ENCODE data around the gene PRKCH.
A peak's percentile ranks its signal among the peaks of the same experiment; 100 is the strongest.

PRKCH gene

DNA sequence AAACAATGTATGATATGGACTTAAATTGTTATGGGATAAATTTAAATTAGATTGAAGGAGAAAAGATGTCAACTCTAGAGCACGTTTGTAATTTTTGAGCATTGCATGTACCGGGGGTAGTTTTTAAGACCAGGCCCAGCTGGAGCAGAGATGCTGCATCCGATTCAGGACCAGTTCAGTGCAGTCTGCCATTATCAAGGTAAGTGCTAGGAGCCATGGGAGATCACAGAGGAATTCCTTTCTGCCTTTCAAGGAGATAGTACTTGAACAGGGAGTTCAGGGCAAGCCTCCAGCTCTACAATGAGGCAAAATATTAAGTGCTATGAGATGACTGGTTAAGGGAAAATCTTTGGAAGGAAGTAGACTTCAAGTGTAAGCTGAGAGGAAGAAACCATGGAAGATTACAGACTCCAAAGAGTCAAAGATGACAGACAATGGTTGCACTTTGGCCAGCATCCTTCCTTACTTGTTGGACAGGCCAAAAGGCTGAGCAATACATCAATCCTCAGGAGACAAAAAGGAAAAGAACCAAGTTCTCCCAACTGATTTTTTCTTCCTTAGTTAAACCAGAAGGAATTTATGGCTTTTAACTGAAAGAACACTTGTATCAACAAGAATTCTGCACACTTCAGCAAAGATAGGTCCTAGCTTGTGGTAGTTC is 260.7 kb downstream of the PRKCH start:
- DNase-seq (ENCODE audit: low read depth) = no peak
- no peak overlapping the region for H3K4me3 ChIP-seq (ENCODE audit: low read depth, low read length)
- no peak for TF ChIP-seq CTCF (conservative IDR thresholded peaks at IDR 0.05; ENCODE audit: low read depth, low read length)

GRCh38 chr14:61582815-61583214 is 261.4 kb downstream of the PRKCH start:
- H3K4me3 ChIP-seq (ENCODE audit: low read depth, low read length) = no peak overlapping the region
- TF ChIP-seq CTCF (conservative IDR thresholded peaks at IDR 0.05; ENCODE audit: low read depth, low read length) = no peak
- no peak for DNase-seq (ENCODE audit: low read depth)

- no peak for TF ChIP-seq CTCF (conservative IDR thresholded peaks at IDR 0.05; ENCODE audit: low read depth, low read length)
- peak; percentile 78 for DNase-seq (ENCODE audit: low read depth)
- no peak overlapping the region for H3K4me3 ChIP-seq (ENCODE audit: low read depth, low read length)
Measured at GRCh38 chr14:61584331-61584741, 263.0 kb downstream of the PRKCH start.

GRCh38 chr14:61585598-61586543 is 264.5 kb downstream of the PRKCH start:
- peak; percentile 89 for DNase-seq (ENCODE audit: low read depth)
- H3K4me3 ChIP-seq (ENCODE audit: low read depth, low read length) = no peak overlapping the region
- no peak for TF ChIP-seq CTCF (conservative IDR thresholded peaks at IDR 0.05; ENCODE audit: low read depth, low read length)

- no peak for DNase-seq (ENCODE audit: low read depth)
- H3K4me3 ChIP-seq (ENCODE audit: low read depth, low read length) = no peak overlapping the region
- no peak for TF ChIP-seq CTCF (conservative IDR thresholded peaks at IDR 0.05; ENCODE audit: low read depth, low read length)
Measured at GRCh38 chr14:61586544-61587055, 265.2 kb downstream of the PRKCH start.

DNA sequence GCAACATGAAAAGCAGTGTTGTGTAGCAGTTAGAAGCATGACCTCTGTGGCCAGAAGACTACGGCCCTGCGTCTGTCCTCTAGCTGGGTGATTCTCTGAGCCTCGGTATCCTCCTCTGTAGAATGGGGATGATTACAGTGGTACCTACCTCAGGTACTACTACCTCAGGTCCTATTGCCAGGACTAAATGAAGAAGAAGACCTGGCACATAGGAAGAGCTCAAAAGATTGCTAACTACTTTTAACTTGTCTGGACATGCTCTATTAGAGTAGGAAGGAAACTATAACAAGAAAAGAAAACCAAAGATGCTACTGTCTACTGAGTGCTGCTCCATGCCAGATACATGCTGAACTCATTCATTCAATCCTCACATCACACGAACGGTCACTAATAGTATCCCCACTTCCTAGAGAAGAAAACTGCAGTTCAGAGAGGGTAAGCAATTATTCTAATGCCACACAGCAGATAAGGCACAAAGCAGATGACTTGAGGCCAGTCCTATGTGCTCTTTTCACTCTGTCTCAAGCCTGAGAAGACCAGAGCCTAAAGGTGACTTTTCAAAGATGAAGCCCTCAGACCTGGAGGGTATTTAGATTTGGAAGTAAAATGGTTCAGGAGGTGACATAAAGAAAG is 265.8 kb downstream of the PRKCH start:
- no peak overlapping the region for H3K4me3 ChIP-seq (ENCODE audit: low read depth, low read length)
- DNase-seq (ENCODE audit: low read depth) = no peak
- no peak for TF ChIP-seq CTCF (conservative IDR thresholded peaks at IDR 0.05; ENCODE audit: low read depth, low read length)
